K562 (cell line): ENCODE results near the gene SLC25A51. TPM values are rescaled to one million over a fixed set of nuclear protein-coding genes. Genes with fewer than 3 reads are reported as not detected.

Experiments used
- ATAC-seq: fragments of 200-7000 bp; cut with Tn5 transposase; 3 replicates; pipeline ENCODE4 v1.9.1; 2020; ENCODE audit warnings: moderate library complexity
- BruUV-seq: library from RNA; stranded (reverse); fragments of 400-500 nt; replicated peaks from 2 replicates; lab custom pipeline; 2021; lab: Mats Ljungman, UMichigan
- CTCF ChIA-PET: fragments of 300-600 bp; formaldehyde crosslinking; extraction: SDS; loops from one replicate; lab custom pipeline; 2021; ENCODE audit warnings: low intra/inter-chr PET ratio; lab: Yijun Ruan, JAX
- POLR2A ChIA-PET: fragments of 300-600, 350-650 bp; sonication (Branson Sonifier 250); formaldehyde crosslinking; extraction: SDS; loops from one replicate; lab custom pipeline; 2021; ENCODE audit warnings: antibody characterized with exemption, inconsistent platforms; lab: Yijun Ruan, JAX
- DNase-seq, 4 experiments: peaks; one replicate each; pipeline versions ENCODE4 v3.0.0 to v3.0.0-alpha.2; 2011 to 2018; ENCODE audit warnings: low spot score in 3 of 4, mixed read lengths in 3 of 4; ENCODE audit errors: extremely low read depth in 1 of 4
- FAIRE-seq: peaks from 2 replicates; lab custom pipeline; 2011; peaks lifted over from hg19 to GRCh38; lab: Jason Lieb, UNC
- H2AFZ ChIP-seq: 2 replicates; pipeline ENCODE4 v1.6.0; 2011; ENCODE audit warnings: low read depth, low read length, control low read depth, inconsistent platforms
- H3K27ac ChIP-seq: fragments of 200-600 bp; 3 replicates; pipeline ENCODE4 v1.8.0; 2011; ENCODE audit warnings: low read depth, mild to moderate bottlenecking, control low read depth, inconsistent platforms, low read length, moderate library complexity, mixed read lengths; ENCODE audit errors: extremely low read depth
- H3K27me3 ChIP-seq, 2 experiments: fragments of 300-600 bp in 1 of 2; 2 replicates in 1 of 2; 3 replicates in 1 of 2; pipeline versions ENCODE4 v1.6.0 to v1.8.0; 2011; ENCODE audit warnings: inconsistent platforms in 2 of 2, low read length in 2 of 2, mild to moderate bottlenecking in 1 of 2, mixed read lengths in 1 of 2, moderate library complexity in 1 of 2; ENCODE audit not compliant: control insufficient read depth in 2 of 2, insufficient read depth in 2 of 2
- H3K36me3 ChIP-seq: fragments of 300-600 bp; 3 replicates; pipeline ENCODE4 v1.8.0; 2011; ENCODE audit warnings: mild to moderate bottlenecking, low read length, inconsistent platforms; ENCODE audit not compliant: control insufficient read depth, insufficient read depth
- H3K4me1 ChIP-seq, 2 experiments: fragments of 200-600 bp in 1 of 2; replicated peaks in 1 of 2; 2 replicates in 1 of 2; 3 replicates in 1 of 2; pipeline versions ENCODE4 v1.5.1 to v1.8.0; 2011; ENCODE audit warnings: inconsistent platforms in 2 of 2, low read length in 2 of 2, mild to moderate bottlenecking in 1 of 2, mixed read lengths in 1 of 2, moderate library complexity in 1 of 2; ENCODE audit not compliant: control insufficient read depth in 2 of 2, insufficient read depth in 2 of 2
- H3K4me2 ChIP-seq: 2 replicates; pipeline ENCODE4 v1.6.1; 2011; ENCODE audit warnings: low read length, control low read depth, inconsistent platforms, mixed read lengths; ENCODE audit not compliant: insufficient read depth
- H3K4me3 ChIP-seq: fragments of 200-600 bp; sonication (generic), shearing (Covaris generic); 2 replicates; pipeline ENCODE4 v1.5.1; 2016; ENCODE audit warnings: control low read depth, inconsistent platforms
- H3K79me2 ChIP-seq: fragments of 200-600 bp; 3 replicates; pipeline ENCODE4 v1.8.0; 2011; ENCODE audit warnings: low read length, inconsistent platforms; ENCODE audit not compliant: control insufficient read depth, insufficient read depth
- H3K9ac ChIP-seq, 2 experiments: 2 replicates each; pipeline versions ENCODE4 v1.6.0 to v1.6.1; 2011; ENCODE audit warnings: low read depth in 2 of 2, low read length in 2 of 2, control low read depth in 1 of 2, inconsistent platforms in 1 of 2, mild to moderate bottlenecking in 1 of 2, mixed read lengths in 1 of 2; ENCODE audit not compliant: insufficient read depth in 1 of 2
- H3K9me1 ChIP-seq: one replicate; pipeline ENCODE4 v1.6.0; 2011; ENCODE audit warnings: inconsistent platforms, mild to moderate bottlenecking, low read length, moderate library complexity; ENCODE audit not compliant: control insufficient read depth, insufficient read depth
- H3K9me3 ChIP-seq: replicated peaks from 2 replicates; pipeline ENCODE4 v1.5.1; 2011; ENCODE audit warnings: low read depth, low read length, inconsistent platforms; ENCODE audit not compliant: control insufficient read depth, insufficient read depth
- H4K20me1 ChIP-seq: replicated peaks from 2 replicates; pipeline ENCODE4 v1.6.1; 2011; ENCODE audit warnings: low read length, inconsistent platforms, mixed read lengths; ENCODE audit not compliant: control insufficient read depth, insufficient read depth
- PRDM10 ChIP-seq: fragments of 450-650 bp; IDR thresholded peaks from 2 replicates; pipeline ENCODE4 v1.6.1; 2018; ENCODE audit not compliant: partially characterized antibody
- ZNF354B ChIP-seq: fragments of 250-450 bp; sonication (Bioruptor Pico); IDR thresholded peaks from 2 replicates; pipeline ENCODE4 v1.4.0; 2020
- WGBS: fragments of 100-300 bp; shearing (Covaris generic); methylation state at CpG from one replicate; pipeline ENCODE4 v1.1.6; 2016; ENCODE audit warnings: low coverage, mixed read lengths; ENCODE audit not compliant: insufficient coverage; ENCODE audit errors: missing lambda C conversion rate; 5-methylcytosine and 5-hydroxymethylcytosine counted together
- in situ Hi-C: fragments of 300-500 bp; cut with MboI; formaldehyde crosslinking; loops from 4 replicates; pipeline ENCODE4 v1.15.0; 2018; ENCODE audit warnings: inconsistent platforms, mixed read lengths
- intact Hi-C: fragments of 100-400 bp; cut with micrococcal nuclease; formaldehyde crosslinking; loops from 2 replicates; pipeline ENCODE4 v1.14.2; 2022
- polyA plus RNA-seq, 8 experiments: library from polyadenylated mRNA; depleted of rRNA in 4 of 8; stranded (reverse) in 5 of 8; unstranded in 3 of 8; fragments of >200 nt; fragmentation: Nextera tagmentation in 2 of 8; fragmentation: Illumina TruSeq in 1 of 8; extraction: Ambion mirVana in 2 of 8; extraction: Trizol in 1 of 8; gene quantifications; 2 replicates each; pipeline versions ENCODE4 v1.2.1 to v1.2.3, GENCODE V29; 2011 to 2014; ENCODE audit warnings: inconsistent platforms in 1 of 8, missing spikeins in 1 of 8
- total RNA-seq, 7 experiments: library from RNA; depleted of rRNA in 6 of 7; stranded (reverse); fragments of >200 nt in 6 of 7; fragmentation: Illumina TruSeq in 2 of 7; extraction: Trizol in 2 of 7; gene quantifications; 2 replicates each; pipeline versions ENCODE4 v1.2.1 to v1.2.3, GENCODE V29; 2011 to 2021; ENCODE audit warnings: low replicate concordance in 1 of 7

Gene SLC25A51
- total and polyA plus RNA-seq, 9 of the 15 experiments (the other 6 are each of a cell fraction or from before 2014, with no cell fraction given), result 9.1 to 40.7 (median 24.5) TPM

DNA sequence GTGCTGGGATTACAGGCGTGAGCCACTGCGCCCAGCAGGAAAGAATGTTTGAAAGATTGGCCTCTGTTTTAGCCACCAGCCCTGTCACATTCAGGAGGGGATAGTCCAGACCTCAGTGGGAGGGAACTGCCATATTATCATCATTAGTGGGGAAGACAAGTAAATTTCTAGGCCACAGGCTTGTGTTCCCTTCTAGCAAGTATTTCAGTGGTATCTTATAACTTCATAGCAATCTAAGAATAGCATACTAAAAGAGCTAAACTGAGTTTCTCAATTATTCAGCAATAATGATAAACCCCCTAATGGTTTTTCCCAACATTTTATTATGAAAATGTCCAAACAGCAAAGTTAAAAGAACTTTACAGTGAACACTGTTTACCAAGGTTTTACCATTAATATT, 30.0 kb downstream of the SLC25A51 start:
- H3K4me3 ChIP-seq, result no peak overlapping the region
- in situ Hi-C loops, result no loop called here
- CTCF ChIA-PET, result no interaction called here
- no TSS peak for BruUV-seq
- no peak for ATAC-seq
- intact Hi-C loops, result no loop called here
- peaks cover 4% of the 10 kb centered on the region; the same call in 1 of the 2 replicates for H3K9me3 ChIP-seq
- H3K27ac ChIP-seq, result no peak overlapping the region
- peaks cover 7% of the 10 kb centered on the region; the same call in 1 of the 3 replicates for H3K36me3 ChIP-seq
- WGBS, result 87% methylated on average over 2 of the region's 2 CpGs
- POLR2A ChIA-PET, result interaction anchor here (1.2 kb wide), 1 partner anchor 13 kb away, joined by 3 read pairs; no protein-coding TSS in a partner anchor
- H3K9ac ChIP-seq, result no peak overlapping the region
- H3K9me1 ChIP-seq, result no peaks in the 10 kb centered on the region
- peaks cover 0 to 7% of the 10 kb centered on the region in 2 experiments; a peak in 3 of 5 replicates for H3K4me1 ChIP-seq
- no peak for DNase-seq
- TF ChIP-seq PRDM10 (peak; percentile 82), ZNF354B (CRISPR knock-in tag) (no peak)
- TF ChIP-seq, all 486 proteins: peak for 1
- FAIRE-seq, result no peak
- Histone ChIP-seq H3K27me3 (no peaks in the 10 kb centered on the region), H3K4me2 (no peak overlapping the region), H3K79me2 (no peaks in the 10 kb centered on the region), H2AFZ (no peak overlapping the region), H4K20me1 (no peaks in the 10 kb centered on the region)
